Hypothalamus (tissue), 51 donors: ENCODE data around the gene MCL1.
"Not testable (repeated sequence)": the region's sequence is repeated elsewhere in the genome, so short reads cannot be mapped to it uniquely, and the experiment has no call there.

ENCODE experiments used
- DNase-seq, 51 donors: peaks; one replicate each; lab custom pipeline; 2025; lab: John Stamatoyannopoulos, UW

The MCL1 gene

GRCh38 chr1:150579110-150579944, at the start of gene MCL1:
Gene MCL1, minus strand, starts transcription at chr1:150579610. Its CDS starts 80 bp downstream, at chr1:150579530.
- peak; percentile 45 to 94 (median 86) for DNase-seq

GRCh38 chr1:150628766-150629114, 49.3 kb upstream of the MCL1 start:
- no peak for DNase-seq

GRCh38 chr1:150627826-150628410, 48.5 kb upstream of the MCL1 start:
- no peak for DNase-seq

- peak in 5 of 51 donors; percentile 9 to 70 (median 16) for DNase-seq
These were observed 46.7 kb upstream of the MCL1 start for GRCh38 chr1:150626150-150626549.

GRCh38 chr1:150624546-150624945, 45.1 kb upstream of the MCL1 start:
- DNase-seq = not testable (repeated sequence)

GRCh38 chr1:150624134-150624533, 44.7 kb upstream of the MCL1 start:
- not testable (repeated sequence) for DNase-seq

DNA sequence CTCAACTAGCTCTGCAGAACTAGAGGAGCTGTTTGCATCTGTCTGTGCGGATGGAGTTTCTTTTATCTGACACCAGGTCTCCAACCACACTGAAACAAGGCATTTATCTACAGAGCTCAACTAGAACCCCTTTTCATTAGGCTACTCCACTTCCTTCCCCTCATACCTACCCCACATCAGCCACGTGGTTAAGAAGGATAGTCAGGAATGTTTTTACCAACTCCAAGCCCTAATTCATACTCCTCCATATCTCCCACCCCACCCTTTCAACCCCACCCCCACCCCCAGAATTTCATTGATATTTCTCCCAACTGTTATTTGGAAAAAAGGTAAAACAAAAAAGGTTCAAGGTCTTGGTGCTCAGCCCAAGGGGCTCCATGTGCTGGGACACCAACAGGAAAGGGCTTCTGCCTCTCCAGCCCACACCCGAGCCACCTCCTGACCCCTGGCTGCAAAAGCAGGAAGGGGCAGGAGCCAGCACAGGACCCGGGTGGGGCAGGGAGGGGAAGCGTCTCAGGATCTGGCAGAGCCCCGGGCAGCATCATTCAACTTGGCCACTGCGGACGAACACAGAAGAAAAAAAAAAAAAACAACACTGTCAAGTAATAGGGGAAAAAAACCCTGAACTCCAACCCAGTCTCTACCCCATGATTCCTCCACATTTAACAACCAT, 43.0 kb upstream of the MCL1 start:
- DNase-seq = no peak

DNA sequence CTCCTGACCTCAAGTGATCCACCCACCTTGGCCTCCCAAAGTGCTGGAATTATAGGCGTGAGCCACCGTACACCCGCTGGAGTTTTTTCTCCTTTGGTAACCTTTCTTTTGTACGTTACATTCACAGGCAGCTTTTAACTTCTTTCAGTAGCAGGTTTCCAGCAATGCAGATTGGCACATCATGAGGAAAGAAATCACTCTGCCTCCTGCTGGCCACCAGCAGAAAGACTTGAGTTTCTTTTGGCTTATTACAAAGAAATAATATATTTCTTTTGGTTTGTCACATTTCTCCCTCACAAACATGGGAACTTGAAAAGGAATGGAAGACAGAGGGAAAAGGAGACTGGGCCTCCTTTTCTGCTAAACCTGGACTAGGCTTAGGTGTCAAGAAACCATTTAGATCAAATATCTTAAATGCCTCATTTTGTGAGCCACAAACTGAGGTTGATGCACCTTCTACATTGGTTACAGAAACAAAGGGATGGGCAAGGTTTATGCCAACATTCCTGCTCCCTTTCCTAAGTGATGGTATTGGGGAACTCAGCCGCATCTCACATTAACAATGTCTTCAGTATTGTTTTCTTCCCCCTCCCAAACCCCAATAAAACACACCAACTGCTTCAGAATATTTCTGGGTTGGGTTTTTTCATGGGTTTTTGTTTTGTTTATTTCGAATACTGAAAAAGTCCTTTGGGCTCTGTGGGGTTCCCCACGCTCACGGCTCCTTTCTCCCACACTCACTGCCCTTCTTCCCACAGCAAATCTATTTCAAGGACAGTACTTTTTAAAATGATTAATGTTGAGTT, 42.3 kb upstream of the MCL1 start:
- peak in 14 of 51 donors; percentile 2 to 31 (median 16) for DNase-seq

- no peak for DNase-seq
These were observed 41.5 kb upstream of the MCL1 start for GRCh38 chr1:150620919-150621318.

- DNase-seq = peak in 2 of 51 donors; percentile 10 to 11
These were observed 40.4 kb upstream of the MCL1 start for GRCh38 chr1:150619576-150620509.

- DNase-seq = no peak
These were observed 36.2 kb upstream of the MCL1 start for GRCh38 chr1:150615346-150616201.

GRCh38 chr1:150613061-150613920, 33.9 kb upstream of the MCL1 start:
- peak in 1 of 51 donors; percentile 6 for DNase-seq

DNA sequence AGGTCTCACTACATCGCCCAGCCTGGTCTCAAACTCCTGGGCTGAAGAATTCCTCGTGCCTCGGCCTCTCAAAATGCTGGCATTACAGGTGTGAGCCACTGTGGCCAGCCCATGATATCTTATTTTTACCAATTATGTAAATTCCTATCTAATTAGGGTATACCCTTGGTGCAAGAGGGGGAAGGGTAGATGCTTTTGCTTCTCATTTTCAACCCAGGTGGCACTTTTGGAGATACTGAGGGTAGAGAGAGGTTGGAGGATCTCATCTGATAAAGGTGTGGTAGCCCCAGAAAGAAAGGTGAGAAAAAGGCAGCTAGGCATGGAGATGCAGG, 32.6 kb upstream of the MCL1 start:
- no peak for DNase-seq

- DNase-seq = no peak
These were observed 31.2 kb upstream of the MCL1 start for GRCh38 chr1:150610576-150610975.

DNA sequence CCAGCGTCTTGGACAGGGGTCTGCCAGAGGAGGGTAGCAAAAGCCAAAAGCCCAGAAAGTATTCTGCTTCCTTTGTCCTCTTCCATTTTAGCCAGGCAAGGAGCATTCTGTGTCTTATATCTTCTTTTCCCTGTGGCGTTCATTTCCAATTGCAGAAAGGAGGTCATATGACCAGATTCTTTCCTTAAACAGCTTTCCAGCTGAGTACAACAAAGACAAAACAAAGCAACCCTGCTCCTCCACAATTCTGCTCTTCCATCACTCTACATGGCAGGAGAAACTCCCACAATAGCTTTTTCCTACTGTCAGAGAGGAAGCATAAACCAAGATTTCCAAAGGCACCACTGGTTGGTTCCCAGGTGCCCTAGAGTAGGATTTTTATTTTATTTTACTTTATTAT, 30.3 kb upstream of the MCL1 start:
- DNase-seq = peak in 1 of 51 donors; percentile 29

- DNase-seq = no peak
These were observed 27.2 kb upstream of the MCL1 start for GRCh38 chr1:150606463-150607142.

GRCh38 chr1:150605451-150605731, 26.0 kb upstream of the MCL1 start:
- DNase-seq = not testable (repeated sequence)

DNA sequence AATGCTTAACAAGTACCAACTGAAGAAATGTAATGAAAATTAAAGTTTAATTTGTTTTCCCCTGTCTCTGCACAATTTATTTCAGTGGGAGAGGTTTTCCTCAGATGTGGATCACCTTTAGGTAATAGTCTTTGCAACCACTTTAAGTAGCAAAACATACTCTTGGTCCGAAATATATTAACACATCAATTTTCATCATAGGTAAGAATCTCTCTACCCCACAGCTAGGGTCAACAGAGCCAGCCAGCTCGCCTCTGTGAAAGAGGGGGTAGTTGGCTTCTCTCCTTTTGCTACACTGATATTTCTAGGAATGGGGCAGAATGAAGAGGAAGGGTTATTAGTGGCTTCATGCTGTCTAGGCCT, 24.8 kb upstream of the MCL1 start:
- no peak for DNase-seq
